RCC 7860 (cell line): Measurements from ENCODE around the gene CAPN10.

Experiments
- DNase-seq: peaks from one replicate; pipeline ENCODE4 v3.0.0-alpha.2; 2015; ENCODE audit warnings: low spot score
- FAIRE-seq: peaks from 2 replicates; lab custom pipeline; 2012; peaks lifted over from hg19 to GRCh38; lab: Jason Lieb, UNC

The CAPN10 gene

DNA sequence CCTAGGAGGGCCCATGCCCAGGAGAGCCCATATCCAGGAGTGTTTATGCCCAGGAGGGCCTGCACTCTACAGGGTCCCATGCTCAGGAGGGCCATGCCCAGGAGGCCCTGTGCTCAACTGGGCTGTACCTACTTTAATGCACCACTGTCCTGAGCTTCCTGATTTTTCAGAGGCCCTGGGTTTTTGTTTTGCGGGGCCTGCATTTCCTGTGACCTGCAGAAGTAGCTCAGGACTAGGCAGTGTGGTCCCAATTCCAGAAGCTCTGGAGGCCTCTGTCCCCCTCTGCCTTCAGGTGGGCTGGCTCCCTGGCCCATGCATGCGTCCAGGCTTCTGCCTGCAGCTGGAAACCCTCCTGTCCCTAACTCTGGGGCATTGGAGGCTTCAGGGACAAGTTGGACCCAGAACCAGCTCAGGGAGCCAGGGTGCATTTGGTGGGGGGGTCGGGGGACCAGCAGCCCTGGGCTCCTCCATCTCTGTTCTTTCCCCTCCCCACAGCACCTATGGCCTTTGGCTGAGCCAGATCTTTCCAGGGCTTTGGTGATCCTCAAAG, 49.5 kb downstream of the CAPN10 start:
- FAIRE-seq (no peak), DNase-seq (no peak)

DNA sequence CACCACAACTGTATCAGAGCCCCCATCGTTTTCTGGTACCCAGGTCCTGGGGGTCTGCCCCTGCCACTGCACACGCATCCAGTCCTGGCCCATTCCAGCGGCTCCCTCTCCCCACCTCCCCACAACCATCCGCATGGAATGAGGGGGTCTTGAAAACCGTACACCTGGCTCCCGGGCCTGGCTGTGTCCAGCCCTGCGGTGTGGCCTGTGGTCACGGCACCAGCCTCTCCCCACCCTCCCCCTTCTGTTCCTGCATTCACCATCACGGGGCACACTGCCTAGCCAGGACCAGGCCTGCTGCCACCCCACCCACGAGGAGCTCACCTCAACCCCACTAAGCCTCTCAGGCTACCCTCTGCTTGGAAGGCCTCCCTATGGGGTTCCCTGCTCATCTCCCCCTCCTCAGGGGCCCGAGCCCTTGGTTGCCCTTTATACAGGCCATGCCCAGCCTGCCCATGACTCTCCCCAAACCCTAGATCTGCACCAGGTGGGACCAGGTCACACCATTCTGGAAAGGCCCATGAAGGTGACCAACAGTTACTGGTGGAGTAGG, 50.1 kb downstream of the CAPN10 start:
- DNase-seq (no peak), FAIRE-seq (no peak)

DNA sequence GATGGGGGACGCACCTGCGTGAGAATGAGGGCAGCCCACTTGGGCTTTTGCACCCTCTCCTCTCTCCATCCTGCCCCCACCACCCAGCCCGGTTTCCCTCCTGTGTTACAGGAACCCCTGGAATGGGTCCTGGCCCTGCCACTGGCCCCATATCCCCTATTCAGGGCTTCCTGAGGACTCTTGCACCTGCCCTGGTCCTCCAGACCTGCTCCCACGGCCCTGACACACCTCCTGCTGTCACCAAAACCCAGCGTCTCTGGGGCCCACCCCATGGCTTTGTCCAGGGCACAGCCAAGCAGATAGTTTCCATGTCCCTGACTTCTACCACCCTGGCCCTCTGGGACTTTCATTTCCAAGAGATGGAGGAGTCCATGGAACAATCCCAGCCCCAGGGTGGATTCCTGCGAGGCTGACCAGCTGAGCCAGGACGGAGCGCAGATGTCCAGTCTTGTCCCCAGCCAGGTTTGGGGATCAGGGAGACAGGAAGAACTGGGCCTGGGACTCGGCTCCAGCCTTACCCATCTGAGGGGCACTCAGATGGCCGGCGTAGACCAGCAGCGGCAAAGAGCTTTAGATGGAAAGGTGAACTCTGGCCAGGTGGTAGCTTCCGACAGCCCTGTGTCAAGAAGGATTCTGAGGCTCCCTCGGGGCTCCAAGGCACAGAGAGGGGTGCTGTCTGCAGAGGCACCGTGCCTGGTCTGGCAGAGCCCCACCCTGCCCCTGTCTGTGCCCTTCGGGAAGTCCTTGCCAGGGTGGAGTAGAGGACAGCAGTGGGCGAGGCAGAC, 50.8 kb downstream of the CAPN10 start:
- DNase-seq (no peak), FAIRE-seq (no peak)

DNA sequence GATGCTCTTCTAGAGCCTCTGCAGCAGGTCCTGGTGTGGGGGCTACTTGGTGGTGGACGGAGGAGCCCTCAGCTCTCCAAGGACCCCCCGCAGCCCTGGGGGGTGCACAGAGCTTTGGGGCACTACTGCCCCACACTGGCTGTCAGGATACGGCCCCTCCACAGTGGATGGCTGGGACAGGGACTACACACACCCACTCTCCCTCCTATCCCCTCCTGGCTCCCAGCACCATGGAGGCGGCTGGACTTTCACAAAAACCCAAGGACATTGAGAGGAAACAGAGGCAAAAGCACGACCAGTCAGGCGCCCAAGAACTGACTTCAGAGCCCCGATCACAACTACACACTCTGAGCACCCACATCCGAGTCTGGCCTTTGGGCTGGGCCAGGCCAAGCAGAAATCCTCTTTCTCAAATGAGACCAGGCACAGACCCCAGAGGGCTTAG, 51.4 kb downstream of the CAPN10 start:
- FAIRE-seq (no peak), DNase-seq (no peak)

DNA sequence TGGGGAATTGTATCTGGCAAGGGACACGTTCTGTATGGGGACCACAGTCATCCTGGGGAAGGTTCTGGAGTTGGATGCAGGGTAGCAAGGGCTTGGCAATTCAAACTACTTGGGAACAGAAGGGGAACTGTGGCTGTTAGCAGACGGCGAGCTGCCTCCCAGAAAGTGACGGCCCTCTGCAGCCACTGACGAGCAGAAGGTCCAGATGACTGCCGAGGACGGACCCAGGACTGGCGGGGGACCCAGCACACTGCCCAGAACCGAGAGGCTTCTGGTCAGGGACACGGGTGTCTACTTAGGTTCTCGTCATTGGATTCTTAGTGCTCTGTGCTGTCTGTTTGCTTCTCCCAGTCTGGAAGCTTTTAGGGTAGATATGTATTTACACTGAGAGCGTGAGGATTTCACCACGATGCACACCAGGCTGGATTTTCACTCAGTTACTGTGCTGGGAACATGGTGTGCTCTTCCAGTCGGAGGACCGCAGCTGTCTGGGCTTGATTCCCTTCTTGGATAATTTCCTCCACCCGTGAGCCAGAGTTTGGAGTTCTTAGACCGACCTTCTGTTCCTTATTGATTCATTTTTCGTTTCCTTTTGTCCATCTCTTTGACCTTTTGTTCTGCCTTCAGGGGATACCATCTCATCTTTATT, 52.1 kb downstream of the CAPN10 start:
- DNase-seq (no peak), FAIRE-seq (no peak)

DNA sequence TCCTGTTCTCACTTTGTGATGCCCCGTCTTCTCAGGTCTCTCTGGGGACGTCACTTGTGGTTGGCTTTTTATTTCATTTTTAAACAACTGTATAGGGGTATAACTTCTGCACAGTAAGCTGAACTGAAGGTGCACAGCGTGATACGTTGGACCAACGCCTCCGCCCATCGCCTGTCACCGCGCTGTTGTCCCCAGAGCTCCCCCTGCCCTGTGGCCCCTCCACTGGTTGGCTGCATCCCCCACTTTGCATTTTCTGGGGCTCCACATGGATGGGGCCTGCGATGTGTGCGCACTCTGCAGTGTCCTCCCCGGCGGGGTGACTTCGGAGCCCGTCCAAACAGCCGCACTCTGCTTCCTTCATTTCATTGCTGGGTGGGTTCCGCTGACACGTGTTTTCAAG, 53.0 kb downstream of the CAPN10 start:
- FAIRE-seq (no peak), DNase-seq (no peak)

DNA sequence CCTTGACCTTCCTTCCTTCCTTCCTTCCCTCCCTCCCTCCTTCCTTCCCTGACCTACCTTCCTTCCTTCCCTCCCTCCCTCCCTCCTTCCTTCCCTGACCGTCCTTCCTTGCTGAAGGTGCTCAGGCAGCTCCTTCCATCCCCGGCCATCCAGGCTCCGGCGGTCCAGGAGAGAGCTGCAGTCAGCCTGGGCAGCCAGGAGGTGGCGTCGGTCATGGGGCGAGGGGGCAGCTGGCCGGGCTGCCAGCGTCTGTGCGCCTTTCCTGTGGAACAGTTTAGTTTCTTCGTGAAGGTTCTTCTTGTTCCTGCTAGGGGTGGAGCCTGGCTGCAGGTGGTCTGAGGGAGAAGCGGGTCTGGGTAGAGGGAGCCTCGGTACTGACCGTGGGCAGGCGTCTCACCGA, 54.4 kb downstream of the CAPN10 start:
- no peak for DNase-seq
- no peak for FAIRE-seq

DNA sequence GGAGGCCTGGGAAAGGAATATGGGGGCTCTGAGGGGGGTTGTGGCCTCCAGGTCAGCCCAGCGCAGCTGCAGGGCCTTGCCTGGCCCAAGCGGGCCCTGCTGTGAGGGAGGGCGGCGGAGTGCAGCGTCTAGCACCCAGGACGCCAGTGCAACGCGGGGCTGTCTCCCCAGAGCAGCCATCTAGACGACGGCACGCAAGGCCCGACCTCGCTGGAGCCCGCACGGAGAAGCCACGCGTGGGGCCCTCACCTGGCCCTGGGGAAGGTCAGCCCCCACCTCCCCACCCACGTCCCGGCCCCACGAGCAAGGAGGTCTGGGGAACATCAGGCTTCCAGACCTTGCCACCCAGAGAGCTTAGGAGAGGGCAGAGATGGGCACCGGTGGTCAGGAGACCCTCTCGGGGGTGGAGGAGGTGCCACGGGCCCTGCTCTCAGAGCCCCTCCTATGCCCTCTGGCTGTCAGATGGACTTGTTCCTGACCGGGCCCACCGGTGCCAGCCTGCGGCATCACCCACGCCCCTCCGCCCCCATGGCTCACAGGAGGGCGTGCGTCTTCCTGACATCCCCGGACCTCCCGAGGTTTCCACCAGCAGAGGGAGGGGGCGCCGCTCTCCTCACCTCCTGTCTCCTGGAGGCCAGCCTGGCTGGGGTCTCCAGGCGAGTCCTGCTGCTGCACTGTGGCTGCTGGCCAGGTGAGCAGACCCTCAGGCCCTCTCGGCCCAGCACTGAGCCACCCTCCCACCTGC, 55.7 kb downstream of the CAPN10 start:
- FAIRE-seq, result no peak
- DNase-seq, result no peak

DNA sequence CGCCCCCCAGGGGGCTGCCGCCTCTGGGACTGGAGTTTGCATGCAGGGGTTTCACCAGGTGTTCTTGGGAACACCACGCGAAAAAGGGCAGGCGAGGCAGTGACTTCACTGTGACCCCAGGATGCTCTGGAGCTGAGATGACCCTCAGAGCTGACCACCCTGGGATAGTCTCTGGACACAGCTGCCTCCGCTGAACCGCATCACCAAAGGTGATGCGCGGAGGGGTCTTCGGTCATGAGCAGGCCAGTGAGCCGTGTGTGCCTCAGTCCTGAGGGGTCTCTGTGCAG, 56.2 kb downstream of the CAPN10 start:
- FAIRE-seq, result no peak
- DNase-seq, result no peak

DNA sequence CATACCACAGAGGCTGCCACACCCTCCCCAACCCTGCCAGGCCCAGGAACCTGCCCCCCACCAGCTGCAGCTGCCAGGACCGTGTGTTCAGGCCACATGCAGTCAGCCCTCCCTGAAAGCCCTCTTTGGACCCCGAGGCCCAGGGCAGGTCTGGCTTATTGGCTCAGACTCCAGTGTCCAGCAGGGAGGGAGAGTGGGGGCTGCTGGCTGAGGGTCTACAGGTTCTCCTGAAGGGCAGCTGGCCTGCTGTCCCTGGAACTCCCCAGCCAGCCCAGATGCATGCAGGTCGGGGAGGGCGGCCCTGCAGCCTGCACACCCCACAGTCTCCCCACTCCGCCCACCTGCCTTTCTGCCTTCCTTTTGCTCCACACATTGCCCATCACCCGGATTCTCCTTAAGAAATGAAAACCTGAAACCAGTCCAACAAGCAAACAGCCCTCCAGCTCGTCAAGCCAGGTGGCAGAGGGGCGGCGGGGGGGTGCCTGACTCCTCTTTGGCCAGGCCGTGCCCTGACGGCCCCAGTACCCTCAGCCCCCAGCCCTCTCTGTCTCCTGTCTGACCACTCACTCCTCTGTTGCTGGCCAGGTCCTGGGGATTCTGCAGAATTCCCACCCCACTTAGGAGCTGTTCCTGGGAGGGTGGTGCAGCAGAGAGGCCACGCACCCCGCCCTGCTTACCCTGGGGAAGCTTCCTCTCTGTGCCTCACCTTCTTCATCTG, 56.7 kb downstream of the CAPN10 start:
- no peak for DNase-seq
- FAIRE-seq, result no peak

DNA sequence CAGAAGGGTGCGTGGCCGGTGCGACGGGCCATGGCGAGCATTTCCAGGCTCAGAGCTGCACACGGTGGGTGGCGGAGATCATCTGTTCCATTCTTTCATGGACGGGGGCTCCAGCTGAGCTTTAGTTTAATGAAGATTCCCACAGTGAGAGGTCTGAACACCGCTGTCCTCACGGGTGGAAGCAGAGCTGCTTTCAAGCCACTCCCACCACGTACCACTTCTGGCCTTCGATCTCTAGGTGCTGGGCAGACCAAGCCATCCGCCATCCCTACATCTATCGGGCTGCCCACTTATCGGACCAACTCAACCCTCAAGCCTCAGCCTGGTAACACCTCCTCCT, 57.2 kb downstream of the CAPN10 start:
- FAIRE-seq (no peak), DNase-seq (no peak)

DNA sequence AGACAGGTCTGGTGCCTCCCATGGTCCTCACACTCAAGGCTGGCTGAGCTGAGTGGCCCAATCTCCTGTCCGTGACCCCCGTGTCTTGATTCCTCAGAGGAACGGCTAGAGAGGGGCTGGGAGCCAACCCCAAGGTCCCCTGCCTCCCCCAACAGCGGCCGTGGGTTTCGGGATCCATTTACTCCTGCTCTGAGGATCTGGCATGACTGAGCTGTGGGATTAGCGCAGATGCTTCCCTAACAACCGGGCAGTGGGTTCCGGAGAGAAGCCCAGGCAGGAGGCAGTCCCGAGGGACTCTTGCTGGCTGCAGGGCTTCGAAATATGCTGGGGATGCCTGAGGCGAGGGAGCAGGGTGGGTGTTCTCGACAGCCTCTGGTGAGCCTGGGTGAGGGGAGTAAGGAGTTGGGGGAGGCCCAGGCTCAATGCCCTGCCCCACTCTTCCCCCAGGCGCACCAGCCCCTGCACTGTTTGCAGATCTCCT, 57.7 kb downstream of the CAPN10 start:
- no peak for FAIRE-seq
- no peak for DNase-seq

DNA sequence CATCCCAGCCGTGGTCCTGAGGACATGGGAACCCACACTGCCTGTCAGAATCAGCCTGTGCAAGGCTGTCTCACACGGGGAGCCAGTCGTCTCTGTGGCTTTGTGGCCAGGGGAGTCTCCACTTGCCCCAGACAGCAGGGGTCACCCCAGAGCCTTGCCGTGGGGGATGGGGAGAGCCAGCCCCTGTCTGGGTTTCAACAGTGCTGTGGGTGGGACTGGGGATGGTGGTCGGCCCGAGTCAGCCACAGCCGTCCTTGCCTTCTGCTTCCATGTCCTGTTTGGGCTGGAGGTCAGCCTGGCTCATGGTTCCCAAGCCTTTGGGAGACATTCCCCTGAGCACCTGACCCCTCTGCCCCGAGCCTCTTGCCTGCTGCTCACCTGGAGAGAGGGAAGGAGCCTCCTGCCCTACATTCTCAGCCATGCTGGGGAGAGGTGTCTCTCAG, 58.3 kb downstream of the CAPN10 start:
- DNase-seq, result no peak
- no peak for FAIRE-seq

DNA sequence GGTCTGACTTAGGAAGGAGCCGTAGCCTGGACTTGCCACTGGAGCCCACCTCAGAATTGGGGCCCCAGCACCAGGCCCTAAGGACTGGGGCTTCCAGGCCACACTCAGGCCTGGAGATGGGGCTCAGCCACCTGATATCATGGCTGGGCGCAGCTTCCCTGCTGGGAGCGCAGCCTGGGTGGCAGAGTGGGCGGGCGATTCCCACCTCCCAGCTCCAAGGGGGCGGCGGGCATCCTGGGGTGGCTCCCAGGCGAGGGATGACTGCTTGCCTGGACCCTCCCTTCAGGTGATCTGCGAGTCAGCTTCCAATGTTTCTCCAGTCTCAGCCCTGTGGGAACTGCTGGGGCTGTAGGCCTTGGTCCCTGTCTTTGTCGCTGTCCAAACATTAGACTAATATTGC, 58.8 kb downstream of the CAPN10 start:
- DNase-seq (no peak), FAIRE-seq (no peak)

DNA sequence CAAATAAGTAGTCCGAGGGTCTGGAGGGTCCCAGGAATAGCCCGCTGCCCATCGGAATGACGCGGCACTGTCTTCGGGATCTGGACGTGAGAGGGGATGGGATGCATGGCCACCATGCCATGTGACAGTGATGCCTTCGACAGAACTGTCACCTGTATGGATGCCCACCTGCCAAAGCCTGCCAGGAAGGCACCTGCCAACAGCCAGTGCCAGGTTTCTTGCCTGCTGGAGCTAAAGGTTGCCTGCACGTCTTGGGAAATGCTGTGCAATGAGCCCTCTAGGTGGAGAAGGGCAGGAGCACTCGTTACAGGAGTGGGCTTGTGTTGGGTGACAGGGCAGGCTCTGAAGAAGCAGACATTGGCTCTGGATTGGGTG, 59.3 kb downstream of the CAPN10 start:
- FAIRE-seq, result no peak
- DNase-seq, result no peak

DNA sequence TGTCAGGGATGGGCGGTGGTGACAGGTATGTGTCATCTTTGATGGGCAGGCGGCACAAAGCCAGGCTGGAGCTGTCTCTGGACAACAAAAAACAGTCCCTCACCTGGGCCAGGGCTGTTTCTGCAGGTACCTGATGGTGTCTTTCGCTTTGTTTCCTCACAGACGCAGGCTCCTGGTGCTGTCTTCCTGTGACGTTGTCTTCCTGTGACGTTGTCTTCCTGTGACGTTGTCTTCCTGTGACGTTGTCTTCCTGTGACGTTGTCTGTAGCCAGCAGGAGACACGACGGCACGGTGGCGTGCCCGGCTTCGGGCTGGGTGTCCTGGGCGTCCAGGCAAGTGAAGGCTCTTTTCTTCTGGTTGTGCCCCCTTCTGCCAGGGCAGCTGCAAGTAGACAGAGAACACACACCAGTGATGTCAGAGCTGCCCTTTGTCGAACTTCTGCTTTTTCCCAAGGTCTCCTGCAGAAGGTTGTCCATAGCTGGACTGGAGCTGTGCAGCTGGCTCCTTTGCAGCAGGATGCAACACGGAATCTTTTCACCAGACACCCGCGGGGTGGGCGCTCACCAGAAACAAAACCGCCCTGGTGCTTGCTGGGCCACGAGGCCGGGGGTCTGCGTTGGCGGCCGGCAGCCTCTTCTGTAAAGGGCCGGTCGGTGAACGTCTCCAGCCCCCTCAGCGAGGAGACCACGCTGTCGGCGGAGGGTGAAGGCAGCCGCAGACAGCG, 59.8 kb downstream of the CAPN10 start:
- DNase-seq (no peak), FAIRE-seq (no peak)

DNA sequence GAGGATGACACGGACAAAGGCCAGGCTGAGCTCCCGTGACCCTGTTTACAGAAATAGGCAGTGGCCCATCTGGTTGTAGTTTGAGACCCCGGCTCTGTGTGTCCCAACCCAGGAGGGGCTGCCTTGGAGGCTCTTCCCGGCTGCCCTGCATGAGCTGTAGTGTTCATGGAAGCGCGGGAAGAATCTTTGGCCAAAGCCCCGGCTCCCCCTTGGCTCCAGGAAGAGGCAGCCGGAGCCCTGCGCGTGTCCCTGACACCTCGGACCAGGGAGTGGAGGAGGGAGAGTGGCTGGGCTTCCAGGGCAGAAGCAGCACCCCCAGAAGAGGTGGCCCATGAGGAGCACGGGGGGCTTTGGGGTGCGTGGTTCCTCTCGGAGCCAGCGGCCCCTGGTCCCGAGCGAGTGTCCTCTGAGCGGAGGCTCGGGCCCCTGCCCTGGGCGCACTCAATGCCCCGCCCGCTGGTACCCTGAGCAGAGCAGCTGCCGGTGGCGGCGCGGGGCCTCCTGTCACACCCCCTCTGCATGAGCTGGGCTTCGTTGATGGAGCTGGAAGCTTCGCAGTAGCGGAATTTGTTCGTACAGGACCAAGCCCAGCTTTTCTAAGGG, 60.5 kb downstream of the CAPN10 start:
- no peak for DNase-seq
- FAIRE-seq, result no peak

DNA sequence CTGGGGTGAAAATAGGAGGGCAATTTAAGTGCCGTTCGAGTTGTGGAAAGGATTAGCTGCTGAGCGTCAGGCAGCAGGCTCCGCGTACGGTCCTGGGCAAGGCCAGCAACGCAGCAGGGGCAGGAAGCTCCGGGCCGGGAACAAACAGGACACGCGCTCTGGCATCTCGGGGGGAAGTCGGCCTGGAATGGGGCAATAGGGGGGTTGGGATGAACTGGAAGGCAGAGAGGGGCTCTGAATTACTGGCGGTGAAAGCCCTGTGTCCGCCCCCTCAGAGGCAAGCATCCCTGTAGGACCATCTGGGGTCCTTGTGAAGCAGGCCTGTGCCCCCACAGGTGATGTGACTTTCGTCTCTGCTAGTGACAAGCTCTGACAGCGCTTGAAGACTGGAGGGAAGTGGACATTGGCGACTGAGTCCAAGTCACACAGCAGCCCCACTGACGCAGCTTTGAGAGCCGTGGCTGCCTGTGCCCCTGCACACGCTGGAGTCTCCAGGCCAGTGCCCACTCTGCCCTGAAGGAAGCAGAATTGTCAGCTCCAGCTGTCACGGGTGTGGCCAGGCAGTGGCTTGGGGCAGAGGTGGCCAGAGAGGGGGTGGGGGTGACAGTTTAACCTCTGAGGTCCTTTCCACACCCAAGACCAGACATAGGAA, 61.1 kb downstream of the CAPN10 start:
- DNase-seq, result no peak
- FAIRE-seq, result no peak

DNA sequence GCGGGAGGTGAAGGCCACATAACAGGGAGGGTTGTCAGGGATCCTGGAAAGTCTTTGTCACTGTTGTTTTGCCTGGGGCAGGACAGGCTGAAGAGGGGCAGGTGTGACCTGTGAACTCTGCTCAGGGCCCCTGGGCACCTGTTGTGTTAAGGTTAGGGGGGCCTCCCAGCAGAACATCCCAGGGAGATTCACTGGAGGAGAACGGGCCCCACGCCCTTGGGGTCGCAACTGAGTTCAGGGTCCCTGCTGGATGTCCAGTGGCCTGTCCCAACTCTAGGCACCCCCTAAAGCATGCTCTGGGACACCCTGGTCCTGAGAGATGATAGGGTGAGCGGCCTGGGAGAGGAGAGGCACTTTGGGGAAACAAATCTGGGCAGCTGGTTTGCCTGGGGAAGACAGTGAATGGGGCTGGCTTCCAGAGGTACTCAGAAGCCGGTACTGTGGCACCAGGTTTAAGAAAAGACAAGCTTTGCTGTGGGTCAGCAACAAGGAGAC, 61.7 kb downstream of the CAPN10 start:
- FAIRE-seq, result no peak
- no peak for DNase-seq
